Occipital lobe (tissue), 2 donors: ENCODE data around the gene IQCK. TPM values are rescaled to one million over a fixed set of nuclear protein-coding genes. Genes with fewer than 3 reads are reported as not detected.

ENCODE experiments used
- DNase-seq: peaks from one replicate; lab custom pipeline; 2025; lab: John Stamatoyannopoulos, UW
- total RNA-seq: library from RNA; depleted of rRNA; stranded (reverse); fragments of >200 nt; gene quantifications from one replicate; pipeline ENCODE4 v1.2.3, GENCODE V29; 2014

Gene IQCK
- total RNA-seq, 1 donor from 2014 or later: 10.8 TPM

GRCh38 chr16:19883296-19883965, 165.4 kb downstream of the IQCK start:
- peak; percentile 85 for DNase-seq

- DNase-seq: no peak
Observed at GRCh38 chr16:19883966-19884485, 166.0 kb downstream of the IQCK start.

- DNase-seq: peak; percentile 51
Observed at GRCh38 chr16:19884611-19885450, 166.8 kb downstream of the IQCK start, which contains the start of gene GPRC5B. TSS of gene GPRC5B (minus strand) at chr16:19884848. CDS start at chr16:19872845, 12,003 bp downstream.

GRCh38 chr16:19885451-19886072, 167.5 kb downstream of the IQCK start:
- no peak for DNase-seq

- peak; percentile 67 for DNase-seq
Observed at GRCh38 chr16:19886073-19886941, 168.2 kb downstream of the IQCK start.

GRCh38 chr16:19888834-19889233, 170.8 kb downstream of the IQCK start:
- no peak for DNase-seq

- DNase-seq: no peak
Observed at GRCh38 chr16:19890901-19891300, 172.8 kb downstream of the IQCK start.

GRCh38 chr16:19892902-19893301, 174.8 kb downstream of the IQCK start:
- no peak for DNase-seq

GRCh38 chr16:19894586-19894985, 176.5 kb downstream of the IQCK start:
- no peak for DNase-seq

- DNase-seq: no peak
Observed at GRCh38 chr16:19896951-19897350, 178.9 kb downstream of the IQCK start.

- no peak for DNase-seq
Observed at GRCh38 chr16:19898166-19898565, 180.1 kb downstream of the IQCK start.

GRCh38 chr16:19898924-19899604, 181.0 kb downstream of the IQCK start:
- no peak for DNase-seq

GRCh38 chr16:19899605-19899955, 181.5 kb downstream of the IQCK start:
- no peak for DNase-seq

GRCh38 chr16:19901164-19901563, 183.1 kb downstream of the IQCK start:
- no peak for DNase-seq

GRCh38 chr16:19907161-19907992, 189.3 kb downstream of the IQCK start:
- peak; percentile 20 for DNase-seq
